H1 (cell line): ENCODE measurements around the gene CACNA1A. TPM values are rescaled to one million over a fixed set of nuclear protein-coding genes. Genes with fewer than 3 reads are reported as not detected.

Source experiments
- CTCF ChIA-PET: fragments of 300-600 bp; sonication (Branson Sonifier 250); formaldehyde crosslinking; loops from one replicate; lab custom pipeline; 2021; ENCODE audit not compliant: partially characterized antibody; lab: Charles Lee
- POLR2A ChIA-PET: fragments of 300-600 bp; sonication (Branson Sonifier 250); formaldehyde crosslinking; loops from one replicate; lab custom pipeline; 2021; ENCODE audit warnings: inconsistent platforms; ENCODE audit not compliant: partially characterized antibody; lab: Charles Lee
- DNase-seq, 2 experiments: peaks; one replicate each; pipeline versions ENCODE4 v3.0.0 to v3.0.0-alpha.2; 2010 to 2022; ENCODE audit warnings: low spot score in 2 of 2, low read depth in 1 of 2, mixed read lengths in 1 of 2
- FAIRE-seq: peaks from 2 replicates; lab custom pipeline; 2011; peaks lifted over from hg19 to GRCh38; lab: Jason Lieb, UNC
- H2AFZ ChIP-seq: 2 replicates; pipeline ENCODE4 v1.8.1; 2012; ENCODE audit warnings: low read length, inconsistent platforms
- H2AK5ac ChIP-seq: 2 replicates; pipeline ENCODE4 v1.6.1; 2013; ENCODE audit warnings: low read depth, low read length
- H2BK120ac ChIP-seq: replicated peaks from 2 replicates; pipeline ENCODE3; 2013; ENCODE audit warnings: low read depth, low read length, inconsistent platforms
- H2BK12ac ChIP-seq: 2 replicates; pipeline ENCODE4 v1.6.1; 2013; ENCODE audit warnings: low read depth, low read length
- H2BK15ac ChIP-seq: 2 replicates; pipeline ENCODE4 v1.6.1; 2013; ENCODE audit warnings: low read length
- H2BK20ac ChIP-seq: 2 replicates; pipeline ENCODE4 v1.6.1; 2013; ENCODE audit warnings: low read length
- H2BK5ac ChIP-seq: 2 replicates; pipeline ENCODE4 v1.6.1; 2013; ENCODE audit warnings: low read depth, low read length
- H3K14ac ChIP-seq: 2 replicates; pipeline ENCODE4 v1.6.1; 2013; ENCODE audit warnings: inconsistent platforms; ENCODE audit not compliant: insufficient read length
- H3K18ac ChIP-seq: 2 replicates; pipeline ENCODE4 v1.6.1; 2013; ENCODE audit warnings: low read length; ENCODE audit errors: extremely low read depth
- H3K23ac ChIP-seq: 2 replicates; pipeline ENCODE4 v1.6.1; 2013; ENCODE audit warnings: inconsistent platforms; ENCODE audit not compliant: insufficient read length
- H3K23me2 ChIP-seq: 2 replicates; pipeline ENCODE4 v1.6.1; 2013; ENCODE audit warnings: low read depth, low read length
- H3K27ac ChIP-seq: 2 replicates; pipeline ENCODE4 v1.6.1; 2011; ENCODE audit warnings: low read depth, low read length, inconsistent platforms
- H3K27me3 ChIP-seq, 4 experiments: replicated peaks in 1 of 4; 1 replicate in 1 of 4; 2 replicates in 3 of 4; pipeline versions ENCODE4 v1.6.1 to v1.8.1; 2011 to 2013; ENCODE audit warnings: low read length in 3 of 4, mild to moderate bottlenecking in 3 of 4, inconsistent platforms in 2 of 4, mixed read lengths in 2 of 4, moderate library complexity in 1 of 4; ENCODE audit not compliant: control insufficient read depth in 3 of 4, insufficient read depth in 3 of 4; ENCODE audit errors: extremely low read depth in 1 of 4
- H3K36me3 ChIP-seq, 4 experiments: 2 replicates each; pipeline versions ENCODE4 v1.6.1 to v1.8.1; 2011 to 2013; ENCODE audit warnings: mild to moderate bottlenecking in 4 of 4, low read length in 3 of 4, moderate library complexity in 2 of 4, control low read depth in 1 of 4, inconsistent platforms in 1 of 4; ENCODE audit not compliant: insufficient read depth in 4 of 4, control insufficient read depth in 2 of 4
- H3K4ac ChIP-seq: replicated peaks from 2 replicates; pipeline ENCODE3; 2013; ENCODE audit warnings: low read length, low read depth, mixed read lengths, inconsistent platforms; ENCODE audit not compliant: insufficient read length
- H3K4me1 ChIP-seq, 4 experiments: replicated peaks in 1 of 4; 1 replicate in 1 of 4; 2 replicates in 3 of 4; pipeline versions ENCODE4 v1.6.1 to v1.8.1; 2011 to 2013; ENCODE audit warnings: low read length in 3 of 4, inconsistent platforms in 2 of 4, mixed read lengths in 1 of 4; ENCODE audit not compliant: insufficient read depth in 4 of 4, control insufficient read depth in 3 of 4
- H3K4me2 ChIP-seq, 2 experiments: 2 replicates each; pipeline versions ENCODE4 v1.6.1 to v1.8.1; 2011 to 2013; ENCODE audit warnings: low read depth in 2 of 2, low read length in 2 of 2, control low read depth in 1 of 2, inconsistent platforms in 1 of 2, mild to moderate bottlenecking in 1 of 2; ENCODE audit not compliant: insufficient read depth in 1 of 2
- H3K4me3 ChIP-seq, 4 experiments: fragments of 200-600, 300-600 bp in 1 of 4; sonication (generic), shearing (Covaris generic), sonication (Bioruptor Twin) in 1 of 4; 2 replicates each; pipeline versions ENCODE4 v1.5.1 to v1.8.1; 2011 to 2016; ENCODE audit warnings: low read length in 4 of 4, low read depth in 3 of 4, control low read depth in 2 of 4, inconsistent platforms in 2 of 4, mild to moderate bottlenecking in 2 of 4, mixed read lengths in 1 of 4, moderate library complexity in 1 of 4; ENCODE audit not compliant: insufficient read depth in 2 of 4; ENCODE audit errors: extremely low read depth in 1 of 4
- H3K56ac ChIP-seq: replicated peaks from 2 replicates; pipeline ENCODE3; 2013; ENCODE audit warnings: low read depth, mild to moderate bottlenecking, mixed read lengths, low read length, inconsistent platforms; ENCODE audit not compliant: insufficient read length
- H3K79me1 ChIP-seq: 2 replicates; pipeline ENCODE4 v1.6.1; 2013; ENCODE audit warnings: low read depth, low read length, control low read depth
- H3K79me2 ChIP-seq, 2 experiments: 2 replicates each; pipeline versions ENCODE4 v1.6.1 to v1.8.1; 2012 to 2013; ENCODE audit warnings: low read length in 2 of 2, mild to moderate bottlenecking in 2 of 2, inconsistent platforms in 1 of 2; ENCODE audit not compliant: insufficient read depth in 2 of 2, control insufficient read depth in 1 of 2
- H3K9ac ChIP-seq, 4 experiments: replicated peaks in 1 of 4; 1 replicate in 1 of 4; 2 replicates in 3 of 4; pipeline versions ENCODE4 v1.6.1 to v1.8.1; 2011 to 2013; ENCODE audit warnings: low read depth in 3 of 4, low read length in 3 of 4, control low read depth in 2 of 4, mild to moderate bottlenecking in 2 of 4, moderate library complexity in 2 of 4, inconsistent platforms in 1 of 4; ENCODE audit errors: extremely low read depth in 1 of 4
- H3K9me3 ChIP-seq, 2 experiments: 2 replicates each; pipeline versions ENCODE4 v1.6.1 to v1.8.1; 2012 to 2013; ENCODE audit warnings: mild to moderate bottlenecking in 2 of 2, moderate library complexity in 2 of 2, control low read depth in 1 of 2, inconsistent platforms in 1 of 2, low read depth in 1 of 2, low read length in 1 of 2, mixed read lengths in 1 of 2; ENCODE audit not compliant: insufficient read depth in 2 of 2
- H4K20me1 ChIP-seq, 2 experiments: replicated peaks in 1 of 2; 2 replicates each; pipeline versions ENCODE3 to v1.8.1; 2011 to 2013; ENCODE audit warnings: inconsistent platforms in 2 of 2, low read length in 2 of 2, mild to moderate bottlenecking in 1 of 2; ENCODE audit not compliant: insufficient read depth in 2 of 2, control insufficient read depth in 1 of 2
- H4K5ac ChIP-seq: 2 replicates; pipeline ENCODE4 v1.6.1; 2013; ENCODE audit warnings: low read length, low read depth, mixed read lengths, inconsistent platforms; ENCODE audit not compliant: insufficient read length
- H4K8ac ChIP-seq: 2 replicates; pipeline ENCODE4 v1.8.0; 2013; ENCODE audit warnings: mild to moderate bottlenecking, moderate library complexity, low read length, inconsistent platforms; ENCODE audit not compliant: insufficient read depth; ENCODE audit errors: extremely low read depth
- H4K91ac ChIP-seq: replicated peaks from 2 replicates; pipeline ENCODE3; 2013; ENCODE audit warnings: low read length, mixed read lengths, inconsistent platforms; ENCODE audit not compliant: insufficient read length
- CBX8 ChIP-seq: fragments of 300-800, 300-1000 bp; sonication (generic); IDR thresholded peaks from 2 replicates; pipeline ENCODE4 v1.7.1; 2016; ENCODE audit warnings: low read depth, low read length, borderline replicate concordance
- CEBPB ChIP-seq: IDR thresholded peaks from 2 replicates; pipeline ENCODE4 v1.6.1; 2012; ENCODE audit warnings: low read depth, low read length
- CREB1 ChIP-seq: IDR thresholded peaks from 2 replicates; pipeline ENCODE4 v1.6.1; 2012; ENCODE audit warnings: inconsistent platforms
- FOSL1 ChIP-seq: IDR thresholded peaks from 2 replicates; pipeline ENCODE4 v1.6.1; 2011; ENCODE audit warnings: mild to moderate bottlenecking, low read depth, low read length, moderate library complexity; ENCODE audit not compliant: insufficient read depth
- GABPA ChIP-seq: IDR thresholded peaks from 2 replicates; pipeline ENCODE4 v1.6.1; 2011; ENCODE audit warnings: mild to moderate bottlenecking, low read length, moderate library complexity, borderline replicate concordance; ENCODE audit not compliant: insufficient read depth
- JUN ChIP-seq: IDR thresholded peaks from 2 replicates; pipeline ENCODE4 v1.6.1; 2011; ENCODE audit warnings: low read depth, mild to moderate bottlenecking, improper control_type of control experiment, low read length
- POU5F1 ChIP-seq: IDR thresholded peaks from 2 replicates; pipeline ENCODE4 v1.6.1; 2011; ENCODE audit warnings: low read depth, mild to moderate bottlenecking, low read length, moderate library complexity
- RXRA ChIP-seq: IDR thresholded peaks from 2 replicates; pipeline ENCODE4 v1.6.1; 2011; ENCODE audit warnings: low read depth, mild to moderate bottlenecking, low read length, moderate library complexity; ENCODE audit not compliant: insufficient read depth
- SAP30 ChIP-seq: fragments of 300-600 bp; sonication (generic); IDR thresholded peaks from 2 replicates; pipeline ENCODE4 v1.7.1; 2012; ENCODE audit warnings: low read length, moderate library complexity, mild to moderate bottlenecking, inconsistent platforms; ENCODE audit not compliant: insufficient read depth, insufficient replicate concordance
- SP2 ChIP-seq: IDR thresholded peaks from 2 replicates; pipeline ENCODE4 v1.6.1; 2012; ENCODE audit warnings: mild to moderate bottlenecking, low read length, inconsistent platforms
- WGBS, 2 experiments: shearing (Covaris generic) in 1 of 2; methylation state at CpG; one replicate each; pipeline versions ENCODE4 v1.1.6 to v1.1.7; 2013 to 2015; ENCODE audit warnings: low lambda C conversion rate in 2 of 2, mixed read lengths in 2 of 2, inconsistent platforms in 1 of 2, low coverage in 1 of 2, missing lambda C conversion rate in 1 of 2; ENCODE audit not compliant: insufficient replicate concordance in 2 of 2, insufficient coverage in 1 of 2, insufficient read length in 1 of 2; ENCODE audit errors: extremely low coverage in 1 of 2, missing lambda C conversion rate in 1 of 2; 5-methylcytosine and 5-hydroxymethylcytosine counted together
- polyA plus RNA-seq, 7 experiments: library from polyadenylated mRNA; depleted of rRNA in 3 of 7; stranded (reverse) in 5 of 7; unstranded in 2 of 7; fragments of >200 nt in 5 of 7; fragments of 200-250 nt in 2 of 7; gene quantifications; 1 replicate in 5 of 7; 2 replicates in 1 of 7; 4 replicates in 1 of 7; pipeline versions ENCODE4 v1.2.1 to v1.2.3, GENCODE V29; 2011 to 2013; ENCODE audit warnings: missing spikeins in 2 of 7, mixed read lengths in 2 of 7
- total RNA-seq: library from RNA; stranded (reverse); fragmentation: NEBNext Ultra II Directional; extraction: Animal tissue kit (Norgen Biotek cat#: 25700); gene quantifications from 2 replicates; pipeline ENCODE4 v1.2.1, GENCODE V29; 2021

Gene CACNA1A
- total and polyA plus RNA-seq, 2 of the 8 experiments (the other 6 are each of a cell fraction or from before 2014, with no cell fraction given): 10.7 to 25.3 TPM

DNA sequence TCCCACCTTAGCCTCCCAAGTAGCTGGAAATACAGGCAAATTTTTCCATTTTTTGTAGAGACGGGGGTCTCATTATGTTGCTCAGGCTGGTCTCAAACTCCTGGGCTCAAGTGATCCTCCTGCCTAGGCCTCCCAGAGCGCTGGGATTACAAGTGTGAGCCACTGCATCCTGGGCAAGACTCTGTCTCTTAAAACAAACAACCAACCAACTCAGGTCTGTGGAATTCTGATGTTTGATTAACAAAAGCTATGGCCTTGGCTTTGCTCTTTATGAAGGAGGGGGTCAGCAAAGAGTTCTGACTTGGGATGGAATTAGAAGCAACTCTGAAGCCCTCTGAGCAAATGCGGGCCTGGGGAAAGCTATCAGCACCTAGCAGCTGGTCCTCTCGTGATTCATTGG is 238.4 kb downstream of the CACNA1A start:
- Histone ChIP-seq H4K91ac (no peak overlapping the region), H4K8ac (no peak overlapping the region), H3K9ac (no peak overlapping the region), H4K5ac (no peak overlapping the region), H3K4me2 (no peak overlapping the region), H3K23me2 (no peaks in the 10 kb centered on the region; the same call in 1 of the 2 replicates), H2AK5ac (no peak overlapping the region), H3K18ac (no peak overlapping the region), H3K4me1 (no peaks in the 10 kb centered on the region), H3K14ac (no peak overlapping the region), H3K9me3 (peaks cover 5 to 12% of the 10 kb centered on the region in 2 experiments; a peak in 3 of 4 replicates), H3K36me3 (peaks cover 0 to 7% (median 2%) of the 10 kb centered on the region in 4 experiments; a peak in 3 of 8 replicates), H2BK15ac (no peak overlapping the region), H3K4ac (no peak overlapping the region), H3K27me3 (no peaks in the 10 kb centered on the region), H2BK5ac (no peak overlapping the region), H2AFZ (no peak overlapping the region), H3K23ac (no peak overlapping the region), H3K4me3 (no peak overlapping the region), H4K20me1 (no peaks in the 10 kb centered on the region), H2BK120ac (no peak overlapping the region), H2BK20ac (no peak overlapping the region), H3K79me1 (no peaks in the 10 kb centered on the region), H3K56ac (no peak overlapping the region), H3K79me2 (no peaks in the 10 kb centered on the region)
- FAIRE-seq: no peak
- DNase-seq: no peak
- POLR2A ChIA-PET: interaction anchor here (1.5 kb wide), 1 partner anchor 54 kb away, joined by 3 read pairs; no protein-coding TSS in a partner anchor
- CTCF ChIA-PET: interaction anchor here (0.8 to 2.4 kb wide), 5 partner anchors 10 to 322 kb away, joined by 3 to 6 read pairs (median 4); no protein-coding TSS in a partner anchor
- WGBS, 2 experiments: 92% methylated on average over 4 of the region's 4 CpGs; no CpG with 5 or more reads in 1 of the 2 experiments
- no peak for TF ChIP-seq SP2
- TF ChIP-seq POU5F1: no peak
- TF ChIP-seq SAP30: no peak
- no peak for TF ChIP-seq CBX8
- no peak for TF ChIP-seq RXRA
- no peak for TF ChIP-seq CREB1
- TF ChIP-seq CEBPB: no peak
- TF ChIP-seq GABPA: no peak
- no peak for TF ChIP-seq FOSL1
- TF ChIP-seq JUN: no peak
- TF ChIP-seq, all 59 proteins: peak for 0
- Histone ChIP-seq H2BK12ac (no peak overlapping the region), H3K27ac (no peak overlapping the region)
